Breast epithelium (tissue), 3 donors: ENCODE measurements around the gene ARCN1.
A peak's percentile ranks its signal among the peaks of the same experiment; 100 is the strongest.

Source experiments
- POLR2A ChIP-seq: fragments of 450-650 bp; IDR thresholded peaks from one replicate; pipeline ENCODE4 v1.6.1; 2016; ENCODE audit warnings: antibody characterized with exemption, mild to moderate bottlenecking, moderate library complexity
- POLR2AphosphoS5 ChIP-seq, 3 donors: sonication (generic); formaldehyde crosslinking; IDR thresholded peaks; one replicate each; pipeline ENCODE4 v1.6.1; 2017; ENCODE audit warnings: antibody characterized with exemption in 3 of 3
- TF ChIP-seq, protein P1 (sequence below), 3 donors: fragments of 450-650 bp; IDR thresholded peaks; one replicate each; pipeline ENCODE4 v1.5.1; 2016 to 2017; ENCODE audit warnings: antibody characterized with exemption in 3 of 3, mild to moderate bottlenecking in 3 of 3, moderate library complexity in 3 of 3

DNA sequence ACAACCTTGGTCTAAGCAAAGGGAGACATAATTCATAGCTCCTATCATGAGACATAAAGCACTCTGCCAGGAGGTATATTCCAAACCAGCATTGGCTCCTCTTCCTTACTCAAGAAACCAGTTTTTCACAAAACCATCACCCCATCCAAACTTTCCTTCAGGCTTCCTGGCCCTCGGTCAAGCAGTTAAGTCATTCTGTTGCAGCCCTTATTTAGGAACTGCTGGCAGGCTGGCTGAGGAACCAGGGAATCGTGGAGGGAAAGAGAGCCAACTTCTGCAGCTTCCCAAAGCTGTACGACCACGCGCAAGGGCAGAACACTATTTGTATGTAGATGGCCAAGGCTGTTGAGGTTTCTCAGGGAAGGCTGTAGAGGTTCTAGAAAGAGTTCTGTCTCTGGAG lies 7.2 kb upstream of the ARCN1 start:
- TF ChIP-seq, protein P1, sequence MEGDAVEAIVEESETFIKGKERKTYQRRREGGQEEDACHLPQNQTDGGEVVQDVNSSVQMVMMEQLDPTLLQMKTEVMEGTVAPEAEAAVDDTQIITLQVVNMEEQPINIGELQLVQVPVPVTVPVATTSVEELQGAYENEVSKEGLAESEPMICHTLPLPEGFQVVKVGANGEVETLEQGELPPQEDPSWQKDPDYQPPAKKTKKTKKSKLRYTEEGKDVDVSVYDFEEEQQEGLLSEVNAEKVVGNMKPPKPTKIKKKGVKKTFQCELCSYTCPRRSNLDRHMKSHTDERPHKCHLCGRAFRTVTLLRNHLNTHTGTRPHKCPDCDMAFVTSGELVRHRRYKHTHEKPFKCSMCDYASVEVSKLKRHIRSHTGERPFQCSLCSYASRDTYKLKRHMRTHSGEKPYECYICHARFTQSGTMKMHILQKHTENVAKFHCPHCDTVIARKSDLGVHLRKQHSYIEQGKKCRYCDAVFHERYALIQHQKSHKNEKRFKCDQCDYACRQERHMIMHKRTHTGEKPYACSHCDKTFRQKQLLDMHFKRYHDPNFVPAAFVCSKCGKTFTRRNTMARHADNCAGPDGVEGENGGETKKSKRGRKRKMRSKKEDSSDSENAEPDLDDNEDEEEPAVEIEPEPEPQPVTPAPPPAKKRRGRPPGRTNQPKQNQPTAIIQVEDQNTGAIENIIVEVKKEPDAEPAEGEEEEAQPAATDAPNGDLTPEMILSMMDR (IDR thresholded peaks at IDR 0.05) = no peak
- TF ChIP-seq POLR2A (no peak), POLR2AphosphoS5 (IDR thresholded peaks at IDR 0.05) (peak in 1 of 3 donors; percentile 17)
